ENCODE measurements around the gene SPPL2B. TPM values are rescaled to one million over a fixed set of nuclear protein-coding genes. Genes with fewer than 3 reads are reported as not detected.

The SPPL2B gene
- total RNA-seq, 1 donor from 2014 or later = 77.0 TPM

DNA sequence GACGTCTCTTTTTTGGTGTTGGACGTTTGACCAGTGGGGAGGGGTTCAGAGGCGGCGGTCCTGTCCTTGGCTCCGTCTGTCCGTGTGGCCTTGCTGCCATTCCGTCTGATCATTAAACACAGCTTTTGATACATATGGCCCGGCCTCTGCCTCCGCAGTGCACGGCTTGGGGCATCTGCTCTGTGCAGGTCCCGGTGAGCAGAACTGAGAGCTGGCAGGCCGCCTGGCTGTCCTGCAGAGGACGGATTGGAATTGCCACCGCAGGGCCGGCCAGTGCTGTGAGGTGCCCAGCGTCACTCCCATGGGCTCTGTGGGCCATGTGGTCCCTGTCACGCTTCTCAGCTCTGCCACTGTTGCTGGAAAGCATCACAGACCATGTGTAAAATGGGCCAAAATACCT lies 26.2 kb downstream of the SPPL2B start:
- TF ChIP-seq, protein P1, sequence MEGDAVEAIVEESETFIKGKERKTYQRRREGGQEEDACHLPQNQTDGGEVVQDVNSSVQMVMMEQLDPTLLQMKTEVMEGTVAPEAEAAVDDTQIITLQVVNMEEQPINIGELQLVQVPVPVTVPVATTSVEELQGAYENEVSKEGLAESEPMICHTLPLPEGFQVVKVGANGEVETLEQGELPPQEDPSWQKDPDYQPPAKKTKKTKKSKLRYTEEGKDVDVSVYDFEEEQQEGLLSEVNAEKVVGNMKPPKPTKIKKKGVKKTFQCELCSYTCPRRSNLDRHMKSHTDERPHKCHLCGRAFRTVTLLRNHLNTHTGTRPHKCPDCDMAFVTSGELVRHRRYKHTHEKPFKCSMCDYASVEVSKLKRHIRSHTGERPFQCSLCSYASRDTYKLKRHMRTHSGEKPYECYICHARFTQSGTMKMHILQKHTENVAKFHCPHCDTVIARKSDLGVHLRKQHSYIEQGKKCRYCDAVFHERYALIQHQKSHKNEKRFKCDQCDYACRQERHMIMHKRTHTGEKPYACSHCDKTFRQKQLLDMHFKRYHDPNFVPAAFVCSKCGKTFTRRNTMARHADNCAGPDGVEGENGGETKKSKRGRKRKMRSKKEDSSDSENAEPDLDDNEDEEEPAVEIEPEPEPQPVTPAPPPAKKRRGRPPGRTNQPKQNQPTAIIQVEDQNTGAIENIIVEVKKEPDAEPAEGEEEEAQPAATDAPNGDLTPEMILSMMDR (IDR thresholded peaks at IDR 0.05) = no peak
- Mint-ChIP-seq H3K27ac (ENCODE audit: unreplicated experiment) (no peak overlapping the region), H3K36me3 (ENCODE audit: unreplicated experiment) (no peaks in the 10 kb centered on the region), H3K4me3 (ENCODE audit: unreplicated experiment) (no peak overlapping the region), H3K27me3 (ENCODE audit: unreplicated experiment) (no peaks in the 10 kb centered on the region), H3K4me1 (ENCODE audit: unreplicated experiment) (no peaks in the 10 kb centered on the region), H3K9me3 (ENCODE audit: unreplicated experiment) (no peaks in the 10 kb centered on the region)
- no peak for DNase-seq (ENCODE audit: extremely low spot score, unreplicated experiment)

DNA sequence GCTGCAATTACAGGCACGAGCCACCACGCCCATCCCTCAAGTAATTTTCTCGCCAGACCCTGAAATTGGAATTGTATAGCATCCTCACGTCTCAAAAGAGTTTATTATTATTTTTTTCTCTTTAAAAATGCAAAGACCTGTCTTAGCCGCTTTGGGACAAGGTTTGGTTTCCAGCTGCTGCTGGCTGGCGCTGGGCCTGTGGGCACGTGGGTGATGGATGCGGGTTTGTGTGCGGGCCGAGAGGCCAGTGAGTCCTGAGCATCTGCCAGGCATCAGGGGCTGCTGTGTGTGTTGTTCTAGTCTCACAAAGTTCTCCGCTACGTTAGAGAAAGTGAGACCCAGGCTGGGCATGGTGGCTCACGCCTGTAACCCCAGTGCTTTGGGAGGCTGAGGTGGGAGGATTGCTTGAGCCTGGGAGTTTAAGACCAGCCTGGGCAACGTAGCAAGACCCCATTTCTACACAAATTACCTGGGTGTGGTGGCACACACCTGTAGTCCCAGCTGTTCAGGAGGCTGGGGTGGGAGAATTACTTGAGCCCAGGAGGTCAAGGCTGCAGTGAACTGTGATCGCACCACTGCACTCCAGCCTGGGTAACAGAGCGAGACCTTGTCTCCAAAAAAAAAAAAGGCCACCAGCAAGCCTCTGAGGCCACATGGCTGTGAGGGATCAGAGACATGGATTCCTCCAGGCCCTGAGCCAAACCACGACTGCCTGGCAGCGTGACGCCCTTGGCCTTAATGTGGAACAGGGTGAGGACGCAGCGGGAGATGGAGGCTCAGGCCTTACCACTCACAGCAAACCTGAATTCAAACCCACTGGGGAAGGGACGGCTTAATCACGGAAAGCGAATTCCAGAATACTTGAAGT lies 26.9 kb downstream of the SPPL2B start:
- H3K9me3 Mint-ChIP-seq (ENCODE audit: unreplicated experiment) = no peaks in the 10 kb centered on the region
- H3K27me3 Mint-ChIP-seq (ENCODE audit: unreplicated experiment) = peaks cover under 1% of the 10 kb centered on the region
- no peak for DNase-seq (ENCODE audit: extremely low spot score, unreplicated experiment)
- no peaks in the 10 kb centered on the region for H3K4me1 Mint-ChIP-seq (ENCODE audit: unreplicated experiment)
- H3K36me3 Mint-ChIP-seq (ENCODE audit: unreplicated experiment) = no peaks in the 10 kb centered on the region
- no peak overlapping the region for H3K27ac Mint-ChIP-seq (ENCODE audit: unreplicated experiment)
- no peak overlapping the region for H3K4me3 Mint-ChIP-seq (ENCODE audit: unreplicated experiment)
- TF ChIP-seq, protein P1 (IDR thresholded peaks at IDR 0.05) = no peak

DNA sequence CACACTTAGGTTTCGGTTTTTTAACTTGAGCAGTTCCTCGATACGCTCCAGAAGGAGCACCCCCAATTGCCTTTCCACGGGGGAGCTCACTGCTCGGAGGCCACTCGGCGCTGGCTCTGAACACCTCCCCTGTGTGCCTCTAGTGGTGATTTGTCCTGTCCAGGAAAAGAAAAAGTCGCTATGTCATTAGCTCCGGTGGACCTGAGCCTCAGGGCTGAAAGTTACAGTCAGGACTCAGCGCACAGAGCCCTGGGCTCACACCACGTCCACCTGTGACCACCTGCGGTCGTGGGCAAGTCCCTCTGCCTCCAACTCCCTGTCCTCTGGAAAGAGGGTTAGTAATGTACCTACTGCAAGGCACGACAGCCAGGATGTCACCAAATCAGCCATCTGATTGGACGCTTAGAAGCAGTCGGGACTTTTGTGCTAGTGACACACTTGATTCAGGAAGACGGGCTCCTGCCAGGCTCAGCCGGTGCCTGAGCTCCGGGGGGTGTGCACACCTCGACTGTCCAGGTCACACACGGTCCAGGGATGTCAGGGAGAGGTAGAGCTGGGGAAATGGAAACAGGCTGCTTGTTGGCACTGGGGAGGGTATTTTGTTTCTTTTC lies 27.7 kb downstream of the SPPL2B start:
- Mint-ChIP-seq H3K4me1 (ENCODE audit: unreplicated experiment) (no peaks in the 10 kb centered on the region), H3K27ac (ENCODE audit: unreplicated experiment) (no peak overlapping the region)
- TF ChIP-seq, protein P1 (IDR thresholded peaks at IDR 0.05) = no peak

DNA sequence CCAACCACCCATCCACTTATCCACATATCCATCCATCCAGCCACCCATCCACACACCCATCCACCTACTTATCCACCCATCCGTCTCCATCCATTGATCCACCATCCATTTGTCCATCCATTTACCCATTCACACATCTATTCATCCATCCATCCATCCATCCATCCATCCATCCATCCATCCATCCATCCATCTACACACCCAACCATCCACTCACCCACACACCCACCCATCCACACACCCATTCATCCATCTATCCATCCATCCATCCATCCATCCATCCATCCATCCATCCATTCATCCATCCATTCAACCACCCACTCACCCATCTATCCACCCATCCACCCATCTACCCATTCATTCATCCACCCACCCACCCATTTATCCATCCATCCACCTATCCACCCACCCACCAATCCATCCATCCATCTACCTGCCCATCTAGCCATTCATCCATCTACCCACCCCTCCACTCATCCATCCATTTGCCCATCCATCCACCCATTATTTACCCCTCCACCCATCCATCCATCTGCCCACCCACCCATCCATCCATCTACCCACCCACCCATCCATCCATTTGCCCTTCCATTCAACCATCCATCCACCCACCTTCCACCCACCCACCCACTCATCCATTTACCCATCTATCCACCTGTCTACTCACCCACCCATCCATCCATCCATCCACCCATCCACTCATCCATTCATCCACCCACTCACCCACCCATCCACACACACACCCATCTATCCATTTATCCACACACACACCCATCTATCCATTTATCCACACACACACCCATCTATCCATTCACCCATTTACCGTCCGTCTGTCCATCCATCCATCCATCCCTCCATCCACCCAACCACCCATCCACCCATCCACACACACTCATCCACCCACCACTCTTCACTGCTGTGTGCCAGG lies 29.1 kb downstream of the SPPL2B start:
- DNase-seq (ENCODE audit: extremely low spot score, unreplicated experiment) = no peak
- no peaks in the 10 kb centered on the region for H3K4me1 Mint-ChIP-seq (ENCODE audit: unreplicated experiment)
- no peak overlapping the region for H3K27ac Mint-ChIP-seq (ENCODE audit: unreplicated experiment)
- no peak overlapping the region for H3K4me3 Mint-ChIP-seq (ENCODE audit: unreplicated experiment)
- peaks cover 3% of the 10 kb centered on the region for H3K27me3 Mint-ChIP-seq (ENCODE audit: unreplicated experiment)
- H3K36me3 Mint-ChIP-seq (ENCODE audit: unreplicated experiment) = no peaks in the 10 kb centered on the region
- H3K9me3 Mint-ChIP-seq (ENCODE audit: unreplicated experiment) = no peaks in the 10 kb centered on the region
- TF ChIP-seq, protein P1 (IDR thresholded peaks at IDR 0.05) = no peak

More for the DNA sequence above, 27.7 kb downstream of the SPPL2B start:
- no peak for DNase-seq (ENCODE audit: extremely low spot score, unreplicated experiment)
- Mint-ChIP-seq H3K4me3 (ENCODE audit: unreplicated experiment) (no peak overlapping the region), H3K36me3 (ENCODE audit: unreplicated experiment) (no peaks in the 10 kb centered on the region), H3K9me3 (ENCODE audit: unreplicated experiment) (no peaks in the 10 kb centered on the region), H3K27me3 (ENCODE audit: unreplicated experiment) (peaks cover 3% of the 10 kb centered on the region)

Measured in osteocyte (in vitro differentiated cells).